OCI-LY3 (cell line): Measurements from ENCODE around the gene SNX14.

Experiments
- H2AFZ ChIP-seq: fragments of 200-600, 300-600 bp; shearing (Covaris generic); 2 replicates; pipeline ENCODE4 v1.6.0; 2014; ENCODE audit warnings: antibody characterized with exemption, low read depth, low read length
- H3K27ac ChIP-seq: fragments of 200-600, 300-600 bp; sonication (generic); 2 replicates; pipeline ENCODE4 v1.5.1; 2014; ENCODE audit warnings: mild to moderate bottlenecking, low read length, moderate library complexity, mixed read lengths
- H3K27me3 ChIP-seq: fragments of 200-600, 300-600 bp; sonication (generic); 2 replicates; pipeline ENCODE4 v1.6.1; 2014; ENCODE audit warnings: low read depth, low read length, mixed read lengths
- H3K36me3 ChIP-seq: fragments of 200-600, 300-600 bp; sonication (generic); replicated peaks from 2 replicates; pipeline ENCODE3; 2014; ENCODE audit warnings: low read depth, low read length, mixed read lengths
- H3K4me1 ChIP-seq: fragments of 300-600, 200-600 bp; sonication (generic); 2 replicates; pipeline ENCODE4 v1.6.1; 2014; ENCODE audit warnings: low read length, mixed read lengths
- H3K4me2 ChIP-seq: fragments of 200-600, 300-600 bp; sonication (generic); 2 replicates; pipeline ENCODE4 v1.6.1; 2014; ENCODE audit warnings: low read length, mixed read lengths
- H3K4me3 ChIP-seq: fragments of 300-600, 200-600 bp; sonication (generic); 2 replicates; pipeline ENCODE4 v1.5.1; 2014; ENCODE audit warnings: antibody characterized with exemption, mild to moderate bottlenecking, low read length, moderate library complexity
- H3K79me2 ChIP-seq: fragments of 300-600, 200-600 bp; shearing (Covaris generic); 2 replicates; pipeline ENCODE4 v1.6.1; 2014; ENCODE audit warnings: mild to moderate bottlenecking, low read length, mixed read lengths
- H3K9ac ChIP-seq: fragments of 300-600, 200-600 bp; shearing (Covaris generic); 2 replicates; pipeline ENCODE4 v1.6.0; 2014; ENCODE audit warnings: mild to moderate bottlenecking, low read length, moderate library complexity
- H3K9me3 ChIP-seq: fragments of 200-600, 300-600 bp; shearing (Covaris generic); 2 replicates; pipeline ENCODE4 v1.6.1; 2014; ENCODE audit warnings: low read length, mixed read lengths; ENCODE audit not compliant: insufficient read depth
- H4K20me1 ChIP-seq: fragments of 200-600, 300-600 bp; sonication (generic); 2 replicates; pipeline ENCODE4 v1.6.1; 2016; ENCODE audit warnings: low read length, mixed read lengths; ENCODE audit not compliant: insufficient read depth
- CTCF ChIP-seq: fragments of 200-600, 300-600 bp; sonication (generic); IDR thresholded peaks from 2 replicates; pipeline ENCODE4 v1.5.1; 2014; ENCODE audit warnings: antibody characterized with exemption, low read length, low read depth
- EZH2phosphoT487 ChIP-seq: fragments of 200-600 bp; shearing (Covaris generic); IDR thresholded peaks from 2 replicates; pipeline ENCODE4 v1.6.1; 2018; ENCODE audit warnings: antibody characterized with exemption, mixed run types, low read depth

SNX14 gene

GRCh38 chr6:85593438-85594196, at the start of gene SNX14:
Gene SNX14, minus strand, starts transcription at chr6:85593858. Its CDS starts 140 bp downstream, at chr6:85593718.
- no peaks in the 10 kb centered on the region for H3K9me3 ChIP-seq
- H3K4me2 ChIP-seq, result peak within 1 kb of the TSS; percentile 88
- peaks cover 28% of the 10 kb centered on the region for H3K79me2 ChIP-seq
- peak within 1 kb of the TSS; percentile 93 for H3K4me3 ChIP-seq
- H3K9ac ChIP-seq, result peak within 1 kb of the TSS; percentile 87
- H3K27me3 ChIP-seq, result no peaks in the 10 kb centered on the region
- H3K36me3 ChIP-seq, result peaks cover 4% of the 10 kb centered on the region
- TF ChIP-seq CTCF, result no peak
- TF ChIP-seq EZH2phosphoT487, result no peak
- no peaks in the 10 kb centered on the region for H4K20me1 ChIP-seq
- peak within 1 kb of the TSS; percentile 91 for H3K27ac ChIP-seq
- peak within 1 kb of the TSS; percentile 84; the same call in 1 of the 2 replicates for H2AFZ ChIP-seq
- H3K4me1 ChIP-seq, result peaks cover 13% of the 10 kb centered on the region

GRCh38 chr6:85642774-85643536, 49.3 kb upstream of the SNX14 start, which contains the start of gene SYNCRIP:
Gene SYNCRIP, minus strand, starts transcription at chr6:85642886. Its CDS starts 1,447 bp downstream, at chr6:85641439.
- Histone ChIP-seq H3K36me3 (peaks cover 36% of the 10 kb centered on the region), H3K4me1 (peaks cover 24% of the 10 kb centered on the region), H3K79me2 (peaks cover 52% of the 10 kb centered on the region), H3K27ac (peak within 1 kb of the TSS; percentile 98), H2AFZ (0 out of 2 replicates have a peak within 1 kb of the TSS, but pooled peaks have one; percentile 0), H3K9ac (peak within 1 kb of the TSS; percentile 100), H4K20me1 (peaks cover 40% of the 10 kb centered on the region), H3K4me2 (peak within 1 kb of the TSS; percentile 86), H3K27me3 (no peaks in the 10 kb centered on the region), H3K4me3 (peak within 1 kb of the TSS; percentile 100), H3K9me3 (no peaks in the 10 kb centered on the region)
- TF ChIP-seq CTCF (no peak), EZH2phosphoT487 (no peak)

- Histone ChIP-seq H4K20me1 (peaks cover 46% of the 10 kb centered on the region), H3K27me3 (no peaks in the 10 kb centered on the region), H3K9me3 (no peaks in the 10 kb centered on the region), H3K27ac (peak overlapping the region; percentile 98), H3K36me3 (peaks cover 43% of the 10 kb centered on the region), H3K4me2 (peak overlapping the region; percentile 82), H2AFZ (no peak overlapping the region), H3K4me3 (peak overlapping the region; percentile 100), H3K79me2 (peaks cover 60% of the 10 kb centered on the region), H3K9ac (peak overlapping the region; percentile 100), H3K4me1 (peaks cover 24% of the 10 kb centered on the region)
- no peak for TF ChIP-seq CTCF
- no peak for TF ChIP-seq EZH2phosphoT487
Measured at GRCh38 chr6:85641897-85642773, 48.5 kb upstream of the SNX14 start.
